ENCODE results near the gene OR8J1.
"Not testable (repeated sequence)": the region's sequence is repeated elsewhere in the genome, so short reads cannot be mapped to it uniquely, and the experiment has no call there.

Gene OR8J1

GRCh38 chr11:56353991-56354390, at the start of gene OR8J1:
Gene OR8J1, plus strand, starts transcription at chr11:56354291. Its CDS starts 5,956 bp downstream, at chr11:56360247.
- DNase-seq = no peak

GRCh38 chr11:56307836-56308235, 46.3 kb upstream of the OR8J1 start:
- DNase-seq = no peak

- DNase-seq = no peak
These were observed 39.2 kb upstream of the OR8J1 start, which contains the start of gene OR8K3 for GRCh38 chr11:56314844-56315243. Gene OR8K3, plus strand, starts transcription at chr11:56315144. Its CDS starts 3,163 bp downstream, at chr11:56318307.

GRCh38 chr11:56331861-56332491, 22.1 kb upstream of the OR8J1 start:
- DNase-seq = no peak

GRCh38 chr11:56333156-56333555, 20.9 kb upstream of the OR8J1 start:
- DNase-seq = no peak

- DNase-seq = no peak
These were observed 13.8 kb upstream of the OR8J1 start for GRCh38 chr11:56340289-56340688.

GRCh38 chr11:56345739-56346138, 8.4 kb upstream of the OR8J1 start, which contains the start of gene OR8K1:
Gene OR8K1, plus strand, starts transcription at chr11:56346039. Its CDS starts 0 bp downstream, at chr11:56346039.
- DNase-seq = no peak

GRCh38 chr11:56375324-56375723, 21.2 kb downstream of the OR8J1 start, which contains the start of gene OR8U1:
Gene OR8U1, plus strand, starts transcription at chr11:56375624. Its CDS starts 0 bp downstream, at chr11:56375624.
- no peak for DNase-seq

GRCh38 chr11:56380120-56380519, 26.0 kb downstream of the OR8J1 start:
- DNase-seq = no peak

- no peak for DNase-seq
These were observed 40.3 kb downstream of the OR8J1 start for GRCh38 chr11:56394381-56394780.

GRCh38 chr11:56396047-56396446, 42.0 kb downstream of the OR8J1 start:
- DNase-seq = no peak

GRCh38 chr11:56401858-56402461, 47.9 kb downstream of the OR8J1 start:
- DNase-seq = not testable (repeated sequence)

GRCh38 chr11:56404393-56404792, 50.3 kb downstream of the OR8J1 start:
- no peak for DNase-seq

- no peak for DNase-seq
These were observed 56.7 kb downstream of the OR8J1 start for GRCh38 chr11:56410801-56411200.
